Hepatic stellate cell (primary cell): ENCODE data around the gene WDR20.
A peak's percentile ranks its signal among the peaks of the same experiment; 100 is the strongest.
"Not testable (repeated sequence)": the region's sequence is repeated elsewhere in the genome, so short reads cannot be mapped to it uniquely, and the experiment has no call there.

Experiments
- DNase-seq: peaks from one replicate; pipeline ENCODE4 v3.0.0; 2011; ENCODE audit warnings: low spot score

Gene WDR20

DNA sequence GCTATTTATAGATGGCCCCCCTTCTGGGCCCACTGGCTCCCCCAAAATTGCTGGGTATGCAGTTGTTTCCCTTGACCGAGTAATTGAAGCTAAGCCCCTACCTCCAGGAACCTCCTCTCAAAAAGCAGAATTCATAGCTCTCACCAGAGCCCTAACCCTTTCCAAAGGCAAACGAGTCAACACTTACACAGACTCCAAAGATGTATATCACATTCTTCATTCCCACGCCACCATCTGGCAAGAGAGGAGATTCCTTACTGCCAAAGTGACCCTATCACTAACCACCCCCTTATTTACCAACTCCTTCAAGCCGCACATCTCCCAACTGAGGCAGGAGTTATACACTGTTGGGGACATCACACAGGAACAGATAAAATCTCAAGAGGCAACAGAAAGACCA, 98.4 kb downstream of the WDR20 start:
- no peak for DNase-seq

- no peak for DNase-seq
These were observed 99.1 kb downstream of the WDR20 start for GRCh38 chr14:102238766-102239165.

DNA sequence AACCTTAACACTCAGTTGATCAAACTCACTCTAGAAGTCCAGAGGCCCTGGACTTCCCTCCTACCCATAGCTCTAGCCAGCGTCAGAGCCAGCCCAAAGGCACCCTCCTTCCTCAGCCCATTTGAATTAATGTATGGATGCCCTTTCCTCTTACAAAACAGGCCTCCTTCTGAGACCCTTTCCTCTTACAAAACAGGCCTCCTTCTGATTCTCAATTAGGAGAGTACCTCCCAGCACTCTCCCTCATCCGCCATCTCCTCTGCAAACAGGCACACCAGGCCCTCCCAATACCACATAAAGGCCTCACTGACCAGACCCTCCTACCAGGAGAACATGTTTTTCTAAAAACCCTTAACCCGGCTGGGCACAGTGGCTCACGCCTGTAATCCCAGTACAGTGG, 99.5 kb downstream of the WDR20 start:
- DNase-seq, result no peak

- DNase-seq, result not testable (repeated sequence)
These were observed 100.8 kb downstream of the WDR20 start for GRCh38 chr14:102240481-102240880.

GRCh38 chr14:102241147-102241546, 101.5 kb downstream of the WDR20 start:
- DNase-seq, result no peak

GRCh38 chr14:102243795-102244194, 104.1 kb downstream of the WDR20 start:
- DNase-seq, result not testable (repeated sequence)

- no peak for DNase-seq
These were observed 106.4 kb downstream of the WDR20 start for GRCh38 chr14:102246071-102246470.

GRCh38 chr14:102248121-102248520, 108.4 kb downstream of the WDR20 start:
- no peak for DNase-seq

DNA sequence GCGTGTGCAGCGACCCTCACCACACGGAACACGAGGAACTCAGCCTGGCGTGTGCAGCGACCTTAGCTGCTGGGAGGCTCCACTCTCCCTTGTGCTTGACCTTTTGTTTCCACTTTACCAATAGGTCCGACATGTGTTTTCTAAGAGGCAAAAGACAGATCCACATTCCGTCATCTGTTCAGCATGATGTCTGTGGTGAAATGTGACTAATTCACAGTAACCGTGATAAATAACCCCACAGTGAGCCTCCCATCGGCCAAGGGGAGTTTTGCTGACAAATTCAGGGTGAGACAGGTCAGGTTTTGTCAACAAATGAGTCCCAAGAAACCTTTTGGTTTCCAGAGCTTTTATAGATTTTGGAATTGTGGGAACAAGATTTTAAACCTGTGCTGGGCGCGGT, 109.3 kb downstream of the WDR20 start:
- no peak for DNase-seq

GRCh38 chr14:102249981-102250380, 110.3 kb downstream of the WDR20 start:
- DNase-seq, result no peak

GRCh38 chr14:102250636-102251035, 110.9 kb downstream of the WDR20 start:
- DNase-seq, result no peak

DNA sequence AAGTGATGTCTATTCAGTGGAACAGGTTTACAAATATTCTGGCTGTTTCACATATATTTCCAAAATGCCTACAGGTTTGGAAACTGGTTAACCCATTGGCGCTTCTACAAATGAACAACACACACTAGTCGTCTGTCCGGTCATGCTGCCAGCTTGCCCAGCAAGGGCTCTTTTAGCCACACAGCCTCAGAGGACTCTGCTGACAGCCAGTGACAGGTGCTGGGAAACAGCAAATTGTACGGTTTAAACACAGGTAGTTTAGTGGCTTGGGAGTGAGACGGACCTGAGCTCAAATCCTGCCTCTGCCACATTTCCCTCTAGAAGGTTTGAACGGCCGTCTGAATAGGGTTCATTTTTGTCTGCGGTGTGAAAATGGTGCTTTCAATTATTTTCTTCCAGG, 111.5 kb downstream of the WDR20 start:
- no peak for DNase-seq

GRCh38 chr14:102252834-102253801, 113.4 kb downstream of the WDR20 start:
- DNase-seq, result no peak

DNA sequence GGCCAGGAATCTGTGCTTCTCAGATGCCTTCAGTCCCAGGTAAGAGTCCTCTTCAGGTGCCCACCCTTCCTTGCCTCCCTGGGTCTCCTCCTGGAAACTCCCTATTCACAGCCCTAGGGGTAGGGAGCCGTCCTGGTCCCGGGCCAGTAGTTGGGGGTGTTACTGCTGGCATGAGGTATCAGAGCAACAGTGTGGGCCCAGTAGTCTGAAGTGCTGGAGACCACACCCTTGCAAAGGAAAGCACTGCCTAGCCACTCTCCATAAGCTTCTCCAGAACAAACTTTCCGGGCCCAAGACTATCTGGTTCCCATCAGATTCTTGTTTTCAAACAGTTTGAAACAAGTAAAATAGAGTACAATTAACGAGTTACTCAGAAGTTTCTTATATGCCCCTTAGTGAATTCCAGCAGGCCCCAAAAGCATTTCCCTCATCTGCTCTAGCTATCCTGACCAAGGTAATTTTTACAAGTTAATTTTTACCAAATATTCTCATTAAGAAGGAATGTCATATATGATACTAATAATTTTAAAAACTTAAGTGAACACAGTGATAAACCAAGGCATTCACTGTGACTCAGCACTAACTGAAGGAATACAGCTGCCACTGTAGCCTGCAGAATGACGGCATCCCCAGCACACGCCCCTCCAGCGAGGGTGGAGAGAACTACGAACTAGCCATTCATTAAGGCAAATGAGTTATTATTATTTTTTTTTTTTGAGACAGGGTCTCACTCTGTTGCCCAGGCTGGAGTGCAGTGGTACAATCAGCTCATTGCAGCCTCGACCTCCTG, 115.9 kb downstream of the WDR20 start:
- peak; percentile 55 for DNase-seq

DNA sequence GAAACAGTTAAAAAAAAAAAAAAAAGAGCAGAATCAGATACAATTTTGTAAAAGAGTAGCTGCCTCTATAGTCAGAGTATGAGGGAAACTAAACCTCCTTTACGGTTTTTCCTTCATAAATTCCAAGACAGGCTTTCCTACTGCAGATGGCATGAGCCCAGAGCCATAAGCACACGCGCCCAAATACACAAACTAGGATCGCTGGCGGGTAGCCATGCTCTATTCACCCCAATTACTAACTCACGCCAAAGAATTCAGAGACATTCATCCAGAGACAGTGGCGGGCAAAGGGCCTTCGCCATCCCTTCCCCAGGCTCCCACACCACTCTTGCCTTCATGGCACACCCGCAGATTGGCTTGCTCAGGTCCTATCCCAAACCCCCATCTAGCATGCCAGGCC, 117.0 kb downstream of the WDR20 start:
- DNase-seq, result no peak

DNA sequence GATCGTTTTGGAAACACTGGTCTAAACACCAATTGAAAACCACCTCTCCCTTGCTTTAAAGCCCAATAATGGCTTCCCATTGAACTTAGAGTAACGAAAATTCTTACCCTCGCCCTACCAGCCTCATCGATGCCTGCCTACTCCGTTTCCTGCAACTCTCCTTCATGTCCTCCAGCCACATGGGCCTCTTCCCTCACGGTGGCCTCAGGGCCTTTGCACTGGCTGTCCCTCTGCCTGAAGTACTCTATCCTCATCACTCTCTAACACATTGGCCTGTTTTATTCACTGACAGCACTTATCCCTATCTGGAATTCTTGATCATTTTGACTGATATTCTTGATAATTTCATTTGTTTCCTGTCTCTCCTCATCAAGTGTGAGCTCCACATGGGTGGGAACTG, 118.4 kb downstream of the WDR20 start:
- DNase-seq, result no peak
